GM12874 (cell line): ENCODE results near the gene TM6SF1.

Experiments
- CTCF ChIP-seq: IDR thresholded peaks from 2 replicates; pipeline ENCODE4 v1.5.1; 2011; ENCODE audit warnings: low read depth, mild to moderate bottlenecking, control low read depth, low read length, moderate library complexity; ENCODE audit not compliant: insufficient read depth

The TM6SF1 gene

GRCh38 chr15:83082730-83083386, 24.6 kb upstream of the TM6SF1 start:
- TF ChIP-seq CTCF = no peak

GRCh38 chr15:83087576-83087975, 19.9 kb upstream of the TM6SF1 start:
- TF ChIP-seq CTCF = no peak

- TF ChIP-seq CTCF = no peak
These were observed 18.6 kb upstream of the TM6SF1 start for GRCh38 chr15:83088876-83089275.

- no peak for TF ChIP-seq CTCF
These were observed 17.0 kb upstream of the TM6SF1 start for GRCh38 chr15:83090465-83090864.

- TF ChIP-seq CTCF = no peak
These were observed 15.0 kb upstream of the TM6SF1 start for GRCh38 chr15:83092309-83092976.

- no peak for TF ChIP-seq CTCF
These were observed 12.9 kb upstream of the TM6SF1 start for GRCh38 chr15:83094583-83094982.

- no peak for TF ChIP-seq CTCF
These were observed 9.4 kb upstream of the TM6SF1 start for GRCh38 chr15:83098079-83098478.
